ENCODE measurements around the gene ATP12A.

The ATP12A gene

DNA sequence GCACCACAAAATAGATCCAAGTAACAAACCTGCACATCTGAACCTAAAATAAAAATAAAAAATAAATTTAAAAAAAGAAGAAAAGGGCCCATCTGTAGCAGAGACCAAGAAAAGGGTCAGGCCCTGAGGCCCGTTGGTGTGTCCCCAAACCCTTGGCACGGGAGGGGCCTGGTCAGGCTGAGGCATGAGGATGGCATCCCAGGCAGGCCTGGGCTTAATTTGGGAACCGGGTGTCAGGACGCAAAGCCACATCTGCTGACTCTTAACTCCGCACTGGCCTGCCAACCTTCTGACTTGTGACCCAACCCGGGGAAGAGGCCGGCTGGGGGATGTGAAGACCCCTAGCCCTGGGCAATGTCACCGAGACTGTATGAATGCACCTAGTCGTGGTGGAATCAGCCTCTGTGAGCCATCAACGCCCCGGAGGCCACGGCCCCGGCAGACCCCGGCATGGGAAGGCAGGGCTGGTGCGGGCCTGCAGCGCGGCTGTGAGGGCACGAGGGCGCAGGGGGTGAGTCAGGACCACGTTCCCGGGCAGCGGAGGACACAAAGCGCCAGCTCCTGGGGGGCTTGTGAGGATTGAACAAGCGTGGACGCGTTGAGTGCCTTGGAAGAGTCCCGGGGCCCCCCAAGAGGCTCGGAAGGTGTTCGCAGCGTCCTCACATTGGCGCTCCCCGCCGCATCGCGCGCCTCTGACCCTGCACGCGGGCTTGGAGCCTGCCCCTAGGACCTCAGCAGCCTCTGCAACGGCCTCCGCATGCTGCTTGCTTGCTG lies 38.2 kb downstream of the ATP12A start:
- TF ChIP-seq, protein P1, sequence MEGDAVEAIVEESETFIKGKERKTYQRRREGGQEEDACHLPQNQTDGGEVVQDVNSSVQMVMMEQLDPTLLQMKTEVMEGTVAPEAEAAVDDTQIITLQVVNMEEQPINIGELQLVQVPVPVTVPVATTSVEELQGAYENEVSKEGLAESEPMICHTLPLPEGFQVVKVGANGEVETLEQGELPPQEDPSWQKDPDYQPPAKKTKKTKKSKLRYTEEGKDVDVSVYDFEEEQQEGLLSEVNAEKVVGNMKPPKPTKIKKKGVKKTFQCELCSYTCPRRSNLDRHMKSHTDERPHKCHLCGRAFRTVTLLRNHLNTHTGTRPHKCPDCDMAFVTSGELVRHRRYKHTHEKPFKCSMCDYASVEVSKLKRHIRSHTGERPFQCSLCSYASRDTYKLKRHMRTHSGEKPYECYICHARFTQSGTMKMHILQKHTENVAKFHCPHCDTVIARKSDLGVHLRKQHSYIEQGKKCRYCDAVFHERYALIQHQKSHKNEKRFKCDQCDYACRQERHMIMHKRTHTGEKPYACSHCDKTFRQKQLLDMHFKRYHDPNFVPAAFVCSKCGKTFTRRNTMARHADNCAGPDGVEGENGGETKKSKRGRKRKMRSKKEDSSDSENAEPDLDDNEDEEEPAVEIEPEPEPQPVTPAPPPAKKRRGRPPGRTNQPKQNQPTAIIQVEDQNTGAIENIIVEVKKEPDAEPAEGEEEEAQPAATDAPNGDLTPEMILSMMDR (IDR thresholded peaks at IDR 0.05; ENCODE audit: insufficient read depth, low read length, poor library complexity, severe bottlenecking), result no peak
- no peak for DNase-seq (ENCODE audit: extremely low read depth, insufficient read length)
- Histone ChIP-seq H3K4me3 (replicated peaks; ENCODE audit: low read depth, low read length) (no peak overlapping the region), H3K27me3 (replicated peaks; ENCODE audit: control insufficient read depth, insufficient read depth, low read length) (peaks cover 1% of the 10 kb centered on the region), H3K36me3 (ENCODE audit: control insufficient read depth, insufficient read depth, low read length) (no peaks in the 10 kb centered on the region)

DNA sequence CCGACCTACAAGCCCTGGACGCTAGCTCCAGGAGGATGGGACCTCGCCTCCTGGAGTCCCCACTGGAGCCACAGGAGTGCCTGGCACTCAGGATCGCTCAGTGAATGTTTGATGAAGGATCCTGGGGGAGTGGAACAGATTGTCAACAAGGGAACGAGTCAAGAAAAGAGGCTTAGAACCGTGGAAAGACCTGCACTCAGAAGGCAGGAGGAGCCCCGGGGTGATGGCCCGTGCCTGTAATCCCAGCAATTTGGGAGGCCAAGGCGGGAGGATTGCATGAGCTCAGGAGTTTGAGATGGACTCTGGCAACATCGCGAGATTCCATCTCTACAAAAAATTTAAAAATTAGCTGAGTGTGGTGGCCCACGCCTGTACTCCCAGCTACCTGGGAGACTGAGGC lies 38.9 kb downstream of the ATP12A start:
- Histone ChIP-seq H3K36me3 (ENCODE audit: control insufficient read depth, insufficient read depth, low read length) (no peaks in the 10 kb centered on the region), H3K27me3 (replicated peaks; ENCODE audit: control insufficient read depth, insufficient read depth, low read length) (peaks cover 1% of the 10 kb centered on the region), H3K4me3 (replicated peaks; ENCODE audit: low read depth, low read length) (no peak overlapping the region)
- TF ChIP-seq, protein P1 (IDR thresholded peaks at IDR 0.05; ENCODE audit: insufficient read depth, low read length, poor library complexity, severe bottlenecking), result no peak
- DNase-seq (ENCODE audit: extremely low read depth, insufficient read length), result no peak

GRCh38 chr13:24723206-24723605 lies 43.0 kb downstream of the ATP12A start:
- H3K4me3 ChIP-seq (replicated peaks; ENCODE audit: low read depth, low read length), result no peak overlapping the region
- no peaks in the 10 kb centered on the region for H3K36me3 ChIP-seq (ENCODE audit: control insufficient read depth, insufficient read depth, low read length)
- TF ChIP-seq, protein P1 (IDR thresholded peaks at IDR 0.05; ENCODE audit: insufficient read depth, low read length, poor library complexity, severe bottlenecking), result no peak
- DNase-seq (ENCODE audit: extremely low read depth, insufficient read length), result no peak
- peaks cover 1% of the 10 kb centered on the region for H3K27me3 ChIP-seq (replicated peaks; ENCODE audit: control insufficient read depth, insufficient read depth, low read length)

GRCh38 chr13:24724714-24725113 lies 44.5 kb downstream of the ATP12A start:
- no peak for DNase-seq (ENCODE audit: extremely low read depth, insufficient read length)
- TF ChIP-seq, protein P1 (IDR thresholded peaks at IDR 0.05; ENCODE audit: insufficient read depth, low read length, poor library complexity, severe bottlenecking), result no peak
- Histone ChIP-seq H3K4me3 (replicated peaks; ENCODE audit: low read depth, low read length) (no peak overlapping the region), H3K36me3 (ENCODE audit: control insufficient read depth, insufficient read depth, low read length) (no peaks in the 10 kb centered on the region), H3K27me3 (replicated peaks; ENCODE audit: control insufficient read depth, insufficient read depth, low read length) (peaks cover 1% of the 10 kb centered on the region)

DNA sequence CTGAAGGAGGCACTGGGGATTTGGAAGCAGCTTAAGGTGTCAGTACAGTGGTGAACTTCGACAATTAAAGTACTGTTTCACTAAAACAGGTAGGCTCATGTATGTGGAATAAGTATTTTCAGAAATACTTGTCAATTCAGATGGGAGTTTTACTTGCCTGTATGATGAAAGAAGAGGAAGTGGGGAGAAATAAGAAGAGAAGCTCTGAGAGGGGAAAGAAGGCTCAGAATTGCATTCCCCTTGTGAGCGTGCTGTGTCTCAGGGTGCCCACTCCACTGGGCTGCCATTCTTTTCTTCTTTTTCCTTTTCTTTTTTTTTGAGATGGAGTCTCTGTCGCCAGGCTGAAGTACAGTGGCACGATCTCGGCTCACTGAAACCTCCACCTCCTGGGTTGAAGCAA lies 45.2 kb downstream of the ATP12A start:
- H3K36me3 ChIP-seq (ENCODE audit: control insufficient read depth, insufficient read depth, low read length), result no peaks in the 10 kb centered on the region
- no peak for DNase-seq (ENCODE audit: extremely low read depth, insufficient read length)
- TF ChIP-seq, protein P1 (IDR thresholded peaks at IDR 0.05; ENCODE audit: insufficient read depth, low read length, poor library complexity, severe bottlenecking), result no peak
- H3K4me3 ChIP-seq (replicated peaks; ENCODE audit: low read depth, low read length), result no peak overlapping the region
- H3K27me3 ChIP-seq (replicated peaks; ENCODE audit: control insufficient read depth, insufficient read depth, low read length), result peaks cover under 1% of the 10 kb centered on the region
